Activated B cell treated with CpG ODN at 0.5 μM for 24 hours (primary cell): ENCODE data around the gene MDM2. TPM values are rescaled to one million over a fixed set of nuclear protein-coding genes. Genes with fewer than 3 reads are reported as not detected.
"Not testable (repeated sequence)": the region's sequence is repeated elsewhere in the genome, so short reads cannot be mapped to it uniquely, and the experiment has no call there.

Source experiments
- ATAC-seq: fragments of 200-7000 bp; cut with Tn5 transposase; one replicate; pipeline ENCODE4 v1.10.0; 2021; ENCODE audit warnings: low read depth, mild to moderate bottlenecking, moderate library complexity
- CTCF ChIA-PET: fragments of 350-600 bp; sonication (Branson Sonifier 250); formaldehyde crosslinking; loops from one replicate; lab custom pipeline; 2021; ENCODE audit warnings: antibody characterized with exemption; lab: Charles Lee
- POLR2A ChIA-PET: fragments of 350-600 bp; sonication (Branson Sonifier 250); formaldehyde crosslinking; loops from one replicate; lab custom pipeline; 2021; ENCODE audit warnings: antibody characterized with exemption; lab: Charles Lee
- DNase-seq: peaks from one replicate; pipeline ENCODE4 v3.0.0; 2022
- H3K27ac Mint-ChIP-seq: one replicate; pipeline ENCODE4 v1.8.0; 2020; ENCODE audit warnings: mixed read lengths
- H3K27me3 Mint-ChIP-seq: one replicate; pipeline ENCODE4 v1.8.0; 2021; ENCODE audit warnings: mixed read lengths
- H3K36me3 Mint-ChIP-seq: one replicate; pipeline ENCODE4 v1.8.0; 2021; ENCODE audit warnings: low read depth, mixed read lengths
- H3K4me1 Mint-ChIP-seq: one replicate; pipeline ENCODE4 v1.8.0; 2021; ENCODE audit warnings: mixed read lengths
- H3K4me3 Mint-ChIP-seq: one replicate; pipeline ENCODE4 v1.8.0; 2020; ENCODE audit warnings: mild to moderate bottlenecking, mixed read lengths
- H3K9me3 Mint-ChIP-seq: one replicate; pipeline ENCODE4 v1.8.0; 2020; ENCODE audit warnings: mixed read lengths
- intact Hi-C: fragments of 100-400 bp; cut with micrococcal nuclease; formaldehyde crosslinking; loops from one replicate; pipeline ENCODE4 v1.15.1; 2024
- total RNA-seq: library from RNA; stranded (reverse); gene quantifications from 2 replicates; pipeline ENCODE4 v1.2.3, GENCODE V29; 2022
- TF ChIP-seq, protein P1 (sequence below): fragments of 200-600 bp; IDR thresholded peaks from one replicate; pipeline ENCODE4 v1.8.0; 2022; ENCODE audit warnings: antibody characterized with exemption, mild to moderate bottlenecking

Gene MDM2
- total RNA-seq, 1 donor from 2014 or later, result 90.8 TPM

DNA sequence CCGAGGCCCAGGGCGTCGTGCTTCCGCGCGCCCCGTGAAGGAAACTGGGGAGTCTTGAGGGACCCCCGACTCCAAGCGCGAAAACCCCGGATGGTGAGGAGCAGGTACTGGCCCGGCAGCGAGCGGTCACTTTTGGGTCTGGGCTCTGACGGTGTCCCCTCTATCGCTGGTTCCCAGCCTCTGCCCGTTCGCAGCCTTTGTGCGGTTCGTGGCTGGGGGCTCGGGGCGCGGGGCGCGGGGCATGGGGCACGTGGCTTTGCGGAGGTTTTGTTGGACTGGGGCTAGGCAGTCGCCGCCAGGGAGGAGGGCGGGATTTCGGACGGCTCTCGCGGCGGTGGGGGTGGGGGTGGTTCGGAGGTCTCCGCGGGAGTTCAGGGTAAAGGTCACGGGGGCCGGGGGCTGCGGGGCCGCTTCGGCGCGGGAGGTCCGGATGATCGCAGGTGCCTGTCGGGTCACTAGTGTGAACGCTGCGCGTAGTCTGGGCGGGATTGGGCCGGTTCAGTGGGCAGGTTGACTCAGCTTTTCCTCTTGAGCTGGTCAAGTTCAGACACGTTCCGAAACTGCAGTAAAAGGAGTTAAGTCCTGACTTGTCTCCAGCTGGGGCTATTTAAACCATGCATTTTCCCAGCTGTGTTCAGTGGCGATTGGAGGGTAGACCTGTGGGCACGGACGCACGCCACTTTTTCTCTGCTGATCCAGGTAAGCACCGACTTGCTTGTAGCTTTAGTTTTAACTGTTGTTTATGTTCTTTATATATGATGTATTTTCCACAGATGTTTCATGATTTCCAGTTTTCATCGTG is 612 bp downstream of the MDM2 start:
- CTCF ChIA-PET, result interaction anchor here (0.9 to 1.0 kb wide), 4 partner anchors 12 to 56 kb away, joined by 3 to 5 read pairs (median 4); no protein-coding TSS in a partner anchor
- peak overlapping the region; percentile 92 for H3K4me3 Mint-ChIP-seq
- ATAC-seq (peak; percentile 46), DNase-seq (peak; percentile 63)
- H3K36me3 Mint-ChIP-seq, result peaks cover 49% of the 10 kb centered on the region
- no peaks in the 10 kb centered on the region for H3K9me3 Mint-ChIP-seq
- intact Hi-C loops, result loop anchor here (1.0 to 10.0 kb wide), 11 partner anchors 22 to 930 kb away; partner anchors contain the start of genes CCT2, CPM, CPSF6 and MDM1
- peaks cover 24% of the 10 kb centered on the region for H3K4me1 Mint-ChIP-seq
- TF ChIP-seq, protein P1, sequence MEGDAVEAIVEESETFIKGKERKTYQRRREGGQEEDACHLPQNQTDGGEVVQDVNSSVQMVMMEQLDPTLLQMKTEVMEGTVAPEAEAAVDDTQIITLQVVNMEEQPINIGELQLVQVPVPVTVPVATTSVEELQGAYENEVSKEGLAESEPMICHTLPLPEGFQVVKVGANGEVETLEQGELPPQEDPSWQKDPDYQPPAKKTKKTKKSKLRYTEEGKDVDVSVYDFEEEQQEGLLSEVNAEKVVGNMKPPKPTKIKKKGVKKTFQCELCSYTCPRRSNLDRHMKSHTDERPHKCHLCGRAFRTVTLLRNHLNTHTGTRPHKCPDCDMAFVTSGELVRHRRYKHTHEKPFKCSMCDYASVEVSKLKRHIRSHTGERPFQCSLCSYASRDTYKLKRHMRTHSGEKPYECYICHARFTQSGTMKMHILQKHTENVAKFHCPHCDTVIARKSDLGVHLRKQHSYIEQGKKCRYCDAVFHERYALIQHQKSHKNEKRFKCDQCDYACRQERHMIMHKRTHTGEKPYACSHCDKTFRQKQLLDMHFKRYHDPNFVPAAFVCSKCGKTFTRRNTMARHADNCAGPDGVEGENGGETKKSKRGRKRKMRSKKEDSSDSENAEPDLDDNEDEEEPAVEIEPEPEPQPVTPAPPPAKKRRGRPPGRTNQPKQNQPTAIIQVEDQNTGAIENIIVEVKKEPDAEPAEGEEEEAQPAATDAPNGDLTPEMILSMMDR, result no peak
- no peaks in the 10 kb centered on the region for H3K27me3 Mint-ChIP-seq
- H3K27ac Mint-ChIP-seq, result peak overlapping the region; percentile 98
- POLR2A ChIA-PET, result interaction anchor here (0.8 to 3.1 kb wide), 18 partner anchors 9 to 1540 kb away, joined by 3 to 62 read pairs (median 6); partner anchors contain the start of genes CAND1, CPM, CPSF6 and FRS2

DNA sequence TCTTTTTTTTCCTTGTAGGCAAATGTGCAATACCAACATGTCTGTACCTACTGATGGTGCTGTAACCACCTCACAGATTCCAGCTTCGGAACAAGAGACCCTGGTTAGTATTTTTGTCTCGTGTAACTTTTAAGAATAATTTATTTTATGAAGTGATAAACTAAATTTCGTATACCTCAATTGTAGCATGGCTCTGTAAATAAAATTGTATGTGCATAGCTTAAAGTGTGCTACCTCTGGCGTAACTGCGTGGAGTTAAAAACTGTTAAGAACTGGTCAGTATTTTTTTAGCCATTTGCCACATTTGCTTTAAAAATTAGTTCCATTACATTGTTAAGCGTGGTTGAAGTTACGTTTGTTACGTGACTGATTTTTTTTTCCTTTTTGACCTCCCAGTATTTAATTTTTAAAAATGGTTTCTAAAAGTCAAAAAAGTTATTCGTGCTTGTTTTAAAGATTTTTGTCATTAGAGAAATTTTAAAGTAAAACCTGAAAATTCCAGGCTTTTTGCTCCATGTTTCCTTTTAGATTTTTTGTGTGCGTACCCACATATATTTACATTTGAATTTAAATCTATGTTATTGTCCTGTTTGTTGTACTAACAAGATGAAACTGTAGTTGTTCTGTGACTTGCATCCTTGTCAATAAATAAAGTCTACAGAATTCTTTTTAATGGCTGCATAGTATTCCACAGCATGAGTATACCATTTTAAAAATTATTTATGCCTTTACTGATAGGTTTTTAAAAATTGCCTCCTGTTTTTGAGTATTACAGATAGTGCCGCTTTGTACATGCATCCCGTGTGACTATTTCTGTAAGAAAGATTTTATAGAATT is 1.4 kb downstream of the MDM2 start:
- Mint-ChIP-seq H3K4me1 (peaks cover 26% of the 10 kb centered on the region), H3K9me3 (no peaks in the 10 kb centered on the region), H3K27me3 (no peaks in the 10 kb centered on the region), H3K36me3 (peaks cover 54% of the 10 kb centered on the region), H3K4me3 (peak overlapping the region; percentile 92), H3K27ac (peak overlapping the region; percentile 98)
- CTCF ChIA-PET, result interaction anchor here (0.9 kb wide), 1 partner anchor 22 kb away, joined by 5 read pairs; no protein-coding TSS in a partner anchor
- ATAC-seq, result no peak
- TF ChIP-seq, protein P1, result no peak
- POLR2A ChIA-PET, result interaction anchor here (1.0 to 3.1 kb wide), 9 partner anchors 8 to 661 kb away, joined by 3 to 62 read pairs (median 7); partner anchors contain the start of genes FRS2, MDM1, RAP1B and SLC35E3
- intact Hi-C loops, result loop anchor here (5.0 to 10.0 kb wide), 5 partner anchors 123 to 1433 kb away; partner anchors contain the start of genes CNOT2, CPM and YEATS4
- DNase-seq, result no peak

DNA sequence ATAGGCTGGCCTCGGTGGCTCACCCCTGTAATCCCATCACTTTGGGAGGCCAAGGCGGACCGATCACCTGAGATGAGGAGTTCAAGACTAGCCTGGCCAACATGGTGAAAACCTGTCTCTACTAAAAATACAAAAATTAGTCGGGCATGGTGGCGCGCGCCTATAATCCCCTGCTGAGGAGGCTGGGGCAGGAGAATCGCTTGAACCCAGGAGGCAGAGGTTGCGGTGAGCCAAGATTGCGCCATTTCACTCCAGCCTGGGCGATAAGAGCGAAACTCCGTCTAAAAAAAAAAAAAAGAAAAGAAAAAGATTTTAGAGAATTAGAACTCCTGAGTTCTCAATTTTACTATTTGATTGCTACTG is 2.0 kb downstream of the MDM2 start:
- H3K9me3 Mint-ChIP-seq, H3K27me3 Mint-ChIP-seq, DNase-seq, POLR2A ChIA-PET, H3K4me3 Mint-ChIP-seq, ATAC-seq, CTCF ChIA-PET: not testable (repeated sequence)
- intact Hi-C loops, result loop anchor here (5.0 kb wide), 1 partner anchor 1432 kb away; the partner anchor contains the start of gene CNOT2
- Mint-ChIP-seq H3K4me1 (peaks cover 26% of the 10 kb centered on the region), H3K36me3 (peaks cover 60% of the 10 kb centered on the region), H3K27ac (peak overlapping the region; percentile 66)

DNA sequence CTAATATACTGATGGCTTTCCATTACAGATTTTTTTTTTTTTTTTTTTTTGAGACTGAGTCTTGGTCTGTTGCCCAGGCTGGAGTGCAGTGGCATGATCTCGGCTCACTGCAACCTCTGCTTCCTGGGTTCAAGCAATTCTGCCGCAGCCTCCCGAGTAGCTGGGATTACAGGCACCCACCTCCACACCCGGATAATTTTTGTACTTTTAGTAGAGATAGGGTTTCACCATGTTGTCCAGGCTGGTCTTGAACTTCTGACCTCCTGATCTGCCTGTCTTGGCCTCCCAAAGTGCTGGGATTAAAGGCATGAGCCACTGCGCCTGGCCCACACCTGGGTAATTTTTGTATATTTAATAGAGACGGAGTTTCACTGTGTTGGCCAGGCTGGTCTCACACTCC is 3.6 kb downstream of the MDM2 start:
- POLR2A ChIA-PET, H3K27ac Mint-ChIP-seq, DNase-seq, H3K27me3 Mint-ChIP-seq, H3K9me3 Mint-ChIP-seq, ATAC-seq, H3K4me3 Mint-ChIP-seq: not testable (repeated sequence)
- CTCF ChIA-PET, result interaction anchor here (2.2 kb wide), 1 partner anchor 19 kb away, joined by 8 read pairs; no protein-coding TSS in a partner anchor
- peaks cover 67% of the 10 kb centered on the region for H3K36me3 Mint-ChIP-seq
- peaks cover 28% of the 10 kb centered on the region for H3K4me1 Mint-ChIP-seq
- intact Hi-C loops, result loop anchor here (5.0 kb wide), 1 partner anchor 1431 kb away; the partner anchor contains the start of gene CNOT2

DNA sequence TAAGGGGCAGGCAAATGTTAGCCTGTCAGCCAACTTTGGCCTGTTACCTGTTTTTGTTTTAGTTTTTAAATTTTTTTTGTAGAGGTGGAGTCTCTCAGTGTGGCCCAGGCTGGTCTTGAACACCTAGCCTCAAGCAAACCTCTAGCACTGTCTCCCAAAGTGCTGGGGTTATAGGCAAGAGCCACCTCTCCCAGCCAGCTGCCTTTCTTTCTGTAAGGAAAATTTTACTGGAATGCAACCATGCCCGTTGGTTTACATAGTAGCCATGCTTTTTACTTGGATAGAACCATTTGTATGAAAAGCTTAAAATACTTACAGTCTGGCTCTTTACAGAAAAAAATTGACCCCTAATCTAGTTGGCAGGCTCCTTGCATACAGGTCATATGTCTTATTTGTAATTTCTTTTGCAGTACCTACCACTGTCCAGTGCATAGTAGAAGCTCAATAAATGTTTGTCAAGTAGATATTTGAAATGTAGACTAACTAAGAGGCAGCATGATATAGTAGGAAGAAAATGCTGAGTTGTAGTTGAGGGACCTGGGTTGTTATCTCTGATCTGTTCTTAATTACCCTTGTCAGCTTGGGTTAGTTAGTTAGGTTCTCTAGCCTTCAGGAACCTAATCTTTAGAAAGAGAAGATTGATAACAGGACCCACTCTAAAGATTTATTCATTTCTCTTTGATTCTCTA is 4.7 kb downstream of the MDM2 start:
- no peaks in the 10 kb centered on the region for H3K9me3 Mint-ChIP-seq
- peaks cover 24% of the 10 kb centered on the region for H3K4me1 Mint-ChIP-seq
- ATAC-seq, result no peak
- intact Hi-C loops, result loop anchor here (5.0 kb wide), 1 partner anchor 1430 kb away; the partner anchor contains the start of gene CNOT2
- no peak for DNase-seq
- no peaks in the 10 kb centered on the region for H3K27me3 Mint-ChIP-seq
- ChIA-PET CTCF (interaction anchor here (0.8 to 2.2 kb wide), 3 partner anchors 17 to 478 kb away, joined by 3 to 8 read pairs (median 3); partner anchors contain the start of gene SLC35E3), POLR2A (interaction anchor here (0.8 to 0.9 kb wide), 2 partner anchors 85 to 202 kb away, joined by 3 to 5 read pairs; partner anchors contain the start of gene RAP1B)
- H3K4me3 Mint-ChIP-seq, result no peak overlapping the region
- H3K36me3 Mint-ChIP-seq, result peaks cover 71% of the 10 kb centered on the region
- H3K27ac Mint-ChIP-seq, result peak overlapping the region; percentile 35
- TF ChIP-seq, protein P1, result no peak
